ENCODE results near the gene VASH1. TPM values are rescaled to one million over a fixed set of nuclear protein-coding genes. Genes with fewer than 3 reads are reported as not detected.

The VASH1 gene
- total RNA-seq, 1 experiment from 2014 or later = 1.0 TPM

DNA sequence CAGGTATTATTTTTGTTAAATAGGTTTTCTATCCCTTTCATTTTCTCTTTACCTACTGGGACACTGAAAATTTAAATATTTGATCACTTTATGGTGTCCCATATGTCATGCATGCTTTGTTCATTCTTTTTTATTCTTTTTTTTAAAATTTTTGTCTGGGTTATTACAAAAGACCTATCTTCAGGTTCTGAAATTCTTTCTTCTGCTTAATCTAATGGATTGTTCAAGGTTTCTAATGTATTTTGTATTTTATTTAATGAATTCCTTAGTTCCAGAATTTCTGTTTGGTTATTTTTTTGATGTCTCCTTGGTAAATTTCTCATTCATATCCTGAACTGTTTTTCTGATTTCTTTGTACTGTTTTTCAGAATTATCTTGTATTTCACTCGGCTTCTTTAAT, 20.2 kb upstream of the VASH1 start:
- DNase-seq (ENCODE audit: extremely low read depth, low read depth) = no peak

DNA sequence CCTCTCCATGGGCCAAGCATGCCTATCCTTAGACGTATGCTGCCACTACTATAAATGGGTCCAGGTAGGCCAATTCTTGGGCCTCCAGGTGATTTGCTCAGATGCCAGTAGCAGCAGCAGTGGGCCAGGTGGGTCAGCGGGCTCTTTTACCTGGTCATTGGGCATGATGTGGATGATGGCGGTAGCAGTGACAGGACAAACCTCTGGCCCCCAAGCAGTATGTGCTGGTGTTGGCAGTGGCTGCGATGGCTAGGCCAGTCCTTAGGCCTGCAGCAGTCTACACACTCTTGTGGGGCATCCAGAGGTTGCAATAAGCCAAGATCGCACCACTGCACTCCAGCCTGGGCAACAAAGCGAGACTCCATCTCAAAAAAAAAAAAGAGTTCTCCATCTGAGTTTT, 19.1 kb upstream of the VASH1 start:
- DNase-seq (ENCODE audit: extremely low read depth, low read depth) = no peak

DNA sequence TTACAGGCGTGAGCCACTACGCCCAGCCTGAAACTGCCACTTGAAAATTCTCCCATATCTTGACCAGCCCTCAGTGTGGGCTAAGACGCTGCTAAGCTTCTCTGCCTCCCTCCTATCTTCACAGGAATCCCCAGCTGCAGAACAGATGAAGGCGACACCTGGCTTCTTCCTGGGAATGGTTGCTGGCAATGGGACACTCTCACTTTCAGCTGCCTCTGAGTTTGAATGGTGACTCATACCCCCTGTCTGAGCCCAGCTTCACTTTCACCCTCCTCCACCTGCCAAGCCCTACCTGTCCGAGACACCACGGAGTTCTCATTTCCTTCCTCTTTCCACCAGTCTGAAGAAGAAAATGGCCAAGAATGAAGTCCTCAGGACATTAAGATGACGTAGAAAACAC, 18.3 kb upstream of the VASH1 start:
- no peak for DNase-seq (ENCODE audit: extremely low read depth, low read depth)

DNA sequence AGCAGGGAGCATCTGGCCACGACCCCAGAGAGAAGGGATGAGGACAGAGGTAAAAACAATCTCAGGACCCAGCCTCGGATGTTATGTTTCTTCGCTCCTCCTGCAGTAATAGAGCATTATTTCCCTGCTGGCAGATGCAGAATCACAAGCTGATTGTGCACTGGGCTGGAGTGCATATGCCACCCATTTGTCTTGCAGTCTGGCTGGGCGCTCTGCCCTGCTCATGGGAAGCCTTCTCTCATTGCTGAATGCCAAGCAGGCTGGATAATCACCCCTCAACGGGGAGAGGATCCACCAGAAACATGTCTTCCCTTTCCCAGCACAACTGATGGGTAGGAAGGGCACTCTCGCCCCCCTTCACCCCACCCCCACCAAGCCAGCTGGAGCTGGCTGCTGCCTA, 8.5 kb upstream of the VASH1 start:
- no peak for DNase-seq (ENCODE audit: extremely low read depth, low read depth)

DNA sequence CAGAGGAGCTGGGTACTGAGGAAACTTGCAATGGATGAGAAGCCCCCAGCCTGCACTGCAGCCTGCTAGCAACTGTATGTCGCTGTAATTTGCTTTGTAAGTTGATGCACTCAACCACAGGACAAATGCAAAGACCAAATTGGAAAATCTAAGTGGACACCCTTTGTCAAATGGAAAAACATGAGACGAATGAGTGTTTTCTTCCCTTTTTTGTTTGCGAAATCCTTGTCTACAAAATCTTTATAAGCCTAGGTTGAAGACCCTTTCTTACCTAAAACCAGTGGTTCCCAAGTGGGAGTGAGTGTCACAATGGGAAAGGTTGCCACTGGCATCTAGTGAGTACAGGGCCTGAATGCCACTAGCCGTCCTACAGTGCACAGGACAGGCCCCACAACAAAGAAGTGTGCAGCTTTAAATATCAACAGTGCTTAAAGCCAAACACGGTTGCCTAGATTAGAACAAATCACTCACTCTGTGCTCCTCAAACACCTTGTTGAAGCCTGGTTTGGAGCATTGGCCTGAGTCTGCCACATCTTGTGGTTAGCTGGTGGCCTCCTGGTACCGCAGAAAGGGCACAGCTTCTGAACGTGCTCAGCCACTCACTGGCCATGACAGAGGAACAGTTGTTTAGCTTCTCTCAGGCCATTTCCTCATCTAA, 7.6 kb upstream of the VASH1 start:
- DNase-seq (ENCODE audit: extremely low read depth, low read depth) = no peak

DNA sequence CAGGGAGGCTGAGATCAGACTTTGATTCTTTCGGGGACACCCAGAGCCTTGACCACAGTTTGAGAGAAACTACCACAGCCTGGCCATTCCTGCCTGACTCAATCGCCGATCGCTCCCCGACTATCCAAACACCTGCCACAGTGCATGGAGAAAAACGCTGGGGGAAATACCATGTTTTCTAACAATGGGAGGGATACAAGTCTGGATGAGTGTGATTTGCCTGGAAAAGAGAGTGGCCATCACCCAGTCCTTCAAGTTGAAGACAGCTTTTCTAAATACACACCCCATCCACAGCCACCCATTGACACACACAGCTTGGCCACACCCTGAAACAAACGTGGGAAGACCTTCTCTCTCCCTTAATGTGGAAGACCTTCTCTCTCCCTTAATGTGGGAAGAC, 6.7 kb upstream of the VASH1 start:
- no peak for DNase-seq (ENCODE audit: extremely low read depth, low read depth)

GRCh38 chr14:76755610-76756370, 5.5 kb upstream of the VASH1 start:
- DNase-seq (ENCODE audit: extremely low read depth, low read depth) = no peak

DNA sequence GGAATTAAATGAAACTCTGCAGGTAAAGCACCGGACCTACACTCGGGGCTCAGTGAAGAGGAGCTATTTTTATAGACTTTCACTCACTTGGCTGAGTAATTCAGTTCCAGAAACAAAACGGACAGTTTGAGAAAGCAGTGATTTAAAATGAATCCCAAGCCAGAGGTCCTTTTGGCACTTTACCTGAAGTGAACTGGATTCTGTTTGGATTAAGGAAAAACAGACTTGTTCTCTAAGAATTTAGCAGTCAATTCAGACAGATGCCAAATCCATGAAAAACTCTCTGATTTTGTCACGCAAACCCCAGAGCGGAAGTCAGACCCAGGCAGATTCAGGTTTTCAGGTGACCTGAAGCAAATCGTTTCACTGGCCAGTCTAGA, 4.9 kb upstream of the VASH1 start:
- no peak for DNase-seq (ENCODE audit: extremely low read depth, low read depth)

GRCh38 chr14:76759589-76759988, 1.7 kb upstream of the VASH1 start:
- DNase-seq (ENCODE audit: extremely low read depth, low read depth) = no peak

- DNase-seq (ENCODE audit: extremely low read depth, low read depth) = no peak
Measured at GRCh38 chr14:76760331-76761135, 735 bp upstream of the VASH1 start.

GRCh38 chr14:76761960-76762410, 717 bp downstream of the VASH1 start:
- DNase-seq (ENCODE audit: extremely low read depth, low read depth) = no peak

GRCh38 chr14:76762411-76763095, 1.3 kb downstream of the VASH1 start:
- no peak for DNase-seq (ENCODE audit: extremely low read depth, low read depth)

GRCh38 chr14:76763096-76764041, 2.1 kb downstream of the VASH1 start:
- DNase-seq (ENCODE audit: extremely low read depth, low read depth) = no peak

- DNase-seq (ENCODE audit: extremely low read depth, low read depth) = no peak
Measured at GRCh38 chr14:76765461-76765931, 4.2 kb downstream of the VASH1 start.

GRCh38 chr14:76767681-76768656, 6.7 kb downstream of the VASH1 start:
- DNase-seq (ENCODE audit: extremely low read depth, low read depth) = no peak

GRCh38 chr14:76768671-76769500, 7.6 kb downstream of the VASH1 start:
- no peak for DNase-seq (ENCODE audit: extremely low read depth, low read depth)

GRCh38 chr14:76769636-76770292, 8.5 kb downstream of the VASH1 start:
- DNase-seq (ENCODE audit: extremely low read depth, low read depth) = no peak
